Hepatic stellate cell (primary cell): ENCODE data around the gene PHPT1.
A peak's percentile ranks its signal among the peaks of the same experiment; 100 is the strongest.
"Not testable (repeated sequence)": the region's sequence is repeated elsewhere in the genome, so short reads cannot be mapped to it uniquely, and the experiment has no call there.

ENCODE experiments used
- DNase-seq: peaks from one replicate; pipeline ENCODE4 v3.0.0; 2011; ENCODE audit warnings: low spot score

The PHPT1 gene

GRCh38 chr9:136849038-136849959 lies at the start of gene PHPT1:
PHPT1 (plus strand) TSS chr9:136849409; CDS start chr9:136849431, 22 bp downstream.
- DNase-seq, result peak; percentile 100

GRCh38 chr9:136799854-136800657 lies 49.2 kb upstream of the PHPT1 start:
- DNase-seq, result peak; percentile 64

GRCh38 chr9:136802321-136802720 lies 46.9 kb upstream of the PHPT1 start:
- DNase-seq, result no peak

- not testable (repeated sequence) for DNase-seq
Measured at GRCh38 chr9:136803009-136803550, 46.1 kb upstream of the PHPT1 start.

GRCh38 chr9:136803551-136804508 lies 45.4 kb upstream of the PHPT1 start:
- no peak for DNase-seq

GRCh38 chr9:136804509-136805206 lies 44.6 kb upstream of the PHPT1 start:
- DNase-seq, result no peak

GRCh38 chr9:136805207-136805740 lies 43.9 kb upstream of the PHPT1 start:
- DNase-seq, result no peak

- no peak for DNase-seq
Measured at GRCh38 chr9:136806067-136806466, 43.1 kb upstream of the PHPT1 start.

GRCh38 chr9:136806631-136807201 lies 42.5 kb upstream of the PHPT1 start:
- DNase-seq, result no peak

GRCh38 chr9:136807281-136808074 lies 41.7 kb upstream of the PHPT1 start, which contains the start of gene RABL6:
RABL6 (plus strand) TSS chr9:136807948; CDS start chr9:136808197, 249 bp downstream.
- DNase-seq, result peak; percentile 97

- DNase-seq, result peak; percentile 37
Measured at GRCh38 chr9:136808075-136808805, 41.0 kb upstream of the PHPT1 start.

GRCh38 chr9:136808806-136809158 lies 40.4 kb upstream of the PHPT1 start:
- DNase-seq, result peak; percentile 60

GRCh38 chr9:136814725-136815421 lies 34.3 kb upstream of the PHPT1 start:
- no peak for DNase-seq

- DNase-seq, result no peak
Measured at GRCh38 chr9:136815422-136815782, 33.8 kb upstream of the PHPT1 start.

GRCh38 chr9:136820971-136821825 lies 28.0 kb upstream of the PHPT1 start:
- peak; percentile 73 for DNase-seq

GRCh38 chr9:136821826-136822544 lies 27.2 kb upstream of the PHPT1 start:
- DNase-seq, result no peak
